ENCODE results near the gene GH1. TPM values are rescaled to one million over a fixed set of nuclear protein-coding genes. Genes with fewer than 3 reads are reported as not detected.

Gene GH1
- total RNA-seq, 1 experiment from 2014 or later = not detected

DNA sequence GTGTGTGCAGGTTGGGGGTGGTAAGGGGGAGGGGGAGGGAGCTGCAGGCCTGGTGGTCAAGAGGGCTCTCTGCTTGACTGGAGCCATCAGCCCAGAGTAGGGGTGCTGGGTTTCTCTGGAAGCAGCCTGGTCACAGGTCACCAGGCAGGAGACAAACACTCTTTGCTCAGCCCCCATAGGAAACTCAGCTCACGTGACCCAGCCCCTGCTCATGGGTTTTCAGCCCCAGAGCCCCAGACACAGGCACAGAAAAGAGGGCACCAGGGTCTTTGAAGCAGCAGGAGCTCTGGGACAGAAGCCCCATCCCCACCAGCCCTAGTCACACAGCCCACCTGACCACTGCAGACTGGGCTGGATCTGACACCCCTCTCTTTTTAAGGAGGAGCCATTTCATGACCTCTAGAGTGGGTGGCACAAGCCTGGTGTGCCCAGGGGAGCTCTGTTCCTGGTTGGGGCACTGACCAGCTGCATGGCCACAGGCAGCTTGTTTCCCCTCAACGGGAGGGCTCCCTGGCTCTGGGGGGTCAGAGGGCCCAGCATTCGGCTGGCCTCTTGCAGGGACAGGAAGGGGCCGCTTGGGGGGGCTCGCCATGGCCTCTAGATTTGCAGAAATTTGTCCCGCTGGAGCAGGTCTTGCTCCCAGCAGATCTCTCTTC is 27.3 kb upstream of the GH1 start:
- CTCF ChIA-PET = interaction anchor here (0.6 to 2.9 kb wide), 31 partner anchors 8 to 188 kb away, joined by 3 to 69 read pairs (median 7); partner anchors contain the start of genes CD79B and GH1

More for the DNA sequence above, 27.3 kb upstream of the GH1 start:
- BruUV-seq (replicated peaks) = no TSS peak
- H3K27me3 ChIP-seq (ENCODE audit: insufficient read depth, low read length) = no peaks in the 10 kb centered on the region
- ChIA-PET POLR2A (interaction anchor here (0.8 kb wide), 1 partner anchor 27 kb away, joined by 3 read pairs; no protein-coding TSS in a partner anchor), RAD21 (ENCODE audit: low non-redundant PET in 1 of 2, low total read pairs in 2 of 2, uncharacterized antibody in 2 of 2, unreplicated experiment in 2 of 2) (interaction anchor here (1.0 to 2.2 kb wide), 5 partner anchors 26 to 187 kb away, joined by 3 to 20 read pairs (median 4); partner anchors contain the start of genes CSHL1 (in 1 of the 2) and GH1 (in 1 of the 2))
- H3K4me1 ChIP-seq (ENCODE audit: control insufficient read depth in 1 of 2, insufficient read depth in 2 of 2, low read length in 2 of 2) = peaks cover 0 to 7% of the 10 kb centered on the region in 2 experiments; a peak in 1 of 4 replicates
- H3K36me3 ChIP-seq (ENCODE audit: control insufficient read depth in 1 of 2, insufficient read depth in 2 of 2, low read length in 2 of 2) = no peaks in the 10 kb centered on the region
- H3K27ac ChIP-seq (ENCODE audit: low read depth, low read length) = no peak overlapping the region
- H3K79me2 ChIP-seq (ENCODE audit: insufficient read depth, low read length) = no peaks in the 10 kb centered on the region
- H3K4me2 ChIP-seq (ENCODE audit: low read length) = no peak overlapping the region
- no peaks in the 10 kb centered on the region for H3K9me2 ChIP-seq (ENCODE audit: insufficient read depth)
- DNase-seq (ENCODE audit: low read depth, low spot score) (no peak), ATAC-seq (no peak)
- no peak for TF ChIP-seq FOSL1 (IDR thresholded peaks at IDR 0.05; ENCODE audit: low read depth)
- TF ChIP-seq, protein P1, sequence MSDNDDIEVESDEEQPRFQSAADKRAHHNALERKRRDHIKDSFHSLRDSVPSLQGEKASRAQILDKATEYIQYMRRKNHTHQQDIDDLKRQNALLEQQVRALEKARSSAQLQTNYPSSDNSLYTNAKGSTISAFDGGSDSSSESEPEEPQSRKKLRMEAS (IDR thresholded peaks at IDR 0.05) = no peak
- no peak for TF ChIP-seq CEBPB (IDR thresholded peaks at IDR 0.05; ENCODE audit: low read depth)
- TF ChIP-seq JUND (IDR thresholded peaks at IDR 0.05) = no peak
- TF ChIP-seq, protein P2, sequence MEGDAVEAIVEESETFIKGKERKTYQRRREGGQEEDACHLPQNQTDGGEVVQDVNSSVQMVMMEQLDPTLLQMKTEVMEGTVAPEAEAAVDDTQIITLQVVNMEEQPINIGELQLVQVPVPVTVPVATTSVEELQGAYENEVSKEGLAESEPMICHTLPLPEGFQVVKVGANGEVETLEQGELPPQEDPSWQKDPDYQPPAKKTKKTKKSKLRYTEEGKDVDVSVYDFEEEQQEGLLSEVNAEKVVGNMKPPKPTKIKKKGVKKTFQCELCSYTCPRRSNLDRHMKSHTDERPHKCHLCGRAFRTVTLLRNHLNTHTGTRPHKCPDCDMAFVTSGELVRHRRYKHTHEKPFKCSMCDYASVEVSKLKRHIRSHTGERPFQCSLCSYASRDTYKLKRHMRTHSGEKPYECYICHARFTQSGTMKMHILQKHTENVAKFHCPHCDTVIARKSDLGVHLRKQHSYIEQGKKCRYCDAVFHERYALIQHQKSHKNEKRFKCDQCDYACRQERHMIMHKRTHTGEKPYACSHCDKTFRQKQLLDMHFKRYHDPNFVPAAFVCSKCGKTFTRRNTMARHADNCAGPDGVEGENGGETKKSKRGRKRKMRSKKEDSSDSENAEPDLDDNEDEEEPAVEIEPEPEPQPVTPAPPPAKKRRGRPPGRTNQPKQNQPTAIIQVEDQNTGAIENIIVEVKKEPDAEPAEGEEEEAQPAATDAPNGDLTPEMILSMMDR (IDR thresholded peaks at IDR 0.05 in 2 of 3, conservative IDR thresholded peaks at IDR 0.05 in 1 of 3; ENCODE audit: borderline replicate concordance in 1 of 3, insufficient read depth in 1 of 3, low read depth in 2 of 3, low read length in 2 of 3) = no peak
- no peak for TF ChIP-seq ELF1 (IDR thresholded peaks at IDR 0.05; ENCODE audit: borderline replicate concordance, low read depth)
- H2AFZ ChIP-seq (ENCODE audit: low read depth, low read length, poor library complexity, severe bottlenecking) = no peak overlapping the region
- intact Hi-C loops (cut with micrococcal nuclease) = loop anchor here (1.0 kb wide), 1 partner anchor 27 kb away; no protein-coding TSS in a partner anchor
- no peak overlapping the region for H3K4me3 ChIP-seq (replicated peaks in 1 of 2; ENCODE audit: low read depth in 1 of 2, low read length in 2 of 2)
- H3K9me3 ChIP-seq (ENCODE audit: control insufficient read depth in 1 of 2, insufficient read depth in 1 of 2, low read depth in 1 of 2, low read length in 2 of 2) = no peaks in the 10 kb centered on the region
- H3K9ac ChIP-seq (ENCODE audit: low read length) = no peak overlapping the region
- H4K20me1 ChIP-seq (ENCODE audit: insufficient read depth) = no peaks in the 10 kb centered on the region
